Endothelial cell of umbilical vein (primary cell): ENCODE results near the gene FBXL2. TPM values are rescaled to one million over a fixed set of nuclear protein-coding genes. Genes with fewer than 3 reads are reported as not detected.

Source experiments
- BruUV-seq: library from RNA; stranded (reverse); fragments of 400-500 nt; replicated peaks from 2 replicates; lab custom pipeline; 2021; lab: Mats Ljungman, UMichigan
- CTCF ChIA-PET: fragments of 300-600, 350-600 bp; sonication (Branson Sonifier 250); formaldehyde crosslinking; loops from one replicate; lab custom pipeline; 2021; ENCODE audit warnings: antibody characterized with exemption, inconsistent platforms; lab: Charles Lee
- POLR2A ChIA-PET: fragments of 300-600, 350-600 bp; sonication (Branson Sonifier 250); formaldehyde crosslinking; loops from one replicate; lab custom pipeline; 2021; ENCODE audit warnings: antibody characterized with exemption, inconsistent platforms; lab: Charles Lee
- DNase-seq: peaks from one replicate; pipeline ENCODE4 v3.0.0-alpha.2; 2011; ENCODE audit warnings: low read depth, low spot score
- FAIRE-seq: peaks from 2 replicates; lab custom pipeline; 2011; peaks lifted over from hg19 to GRCh38; lab: Jason Lieb, UNC
- H2AFZ ChIP-seq: 2 replicates; pipeline ENCODE4 v1.6.0; 2012; ENCODE audit warnings: low read depth, low read length, control low read depth, inconsistent platforms
- H3K27ac ChIP-seq: 2 replicates; pipeline ENCODE4 v1.5.1; 2011; ENCODE audit warnings: low read depth, mild to moderate bottlenecking, control low read depth, low read length, moderate library complexity; ENCODE audit not compliant: insufficient read depth
- H3K27me3 ChIP-seq, 2 experiments: 2 replicates each; pipeline versions ENCODE4 v1.6.0 to v1.6.1; 2011; ENCODE audit warnings: low read length in 2 of 2, mixed read lengths in 1 of 2; ENCODE audit not compliant: control insufficient read depth in 2 of 2, insufficient read depth in 2 of 2
- H3K36me3 ChIP-seq, 2 experiments: 2 replicates in 1 of 2; 3 replicates in 1 of 2; pipeline ENCODE4 v1.5.1; 2011; ENCODE audit warnings: low read length in 2 of 2, mild to moderate bottlenecking in 1 of 2, moderate library complexity in 1 of 2; ENCODE audit not compliant: control insufficient read depth in 2 of 2, insufficient read depth in 2 of 2; ENCODE audit errors: extremely low read depth in 1 of 2
- H3K4me1 ChIP-seq: 3 replicates; pipeline ENCODE4 v1.5.1; 2011; ENCODE audit warnings: mild to moderate bottlenecking, low read length; ENCODE audit not compliant: control insufficient read depth, insufficient read depth; ENCODE audit errors: extremely low read depth
- H3K4me2 ChIP-seq: 2 replicates; pipeline ENCODE4 v1.6.1; 2011; ENCODE audit warnings: low read length, control low read depth, mixed read lengths; ENCODE audit not compliant: insufficient read depth
- H3K4me3 ChIP-seq, 3 experiments: fragments of 200-600 bp in 1 of 3; sonication (generic), shearing (Covaris generic) in 1 of 3; replicated peaks in 1 of 3; 2 replicates each; pipeline ENCODE4 v1.5.1; 2011 to 2016; ENCODE audit warnings: control low read depth in 3 of 3, low read length in 3 of 3, mild to moderate bottlenecking in 2 of 3, inconsistent platforms in 1 of 3, low read depth in 1 of 3, moderate library complexity in 1 of 3; ENCODE audit not compliant: insufficient read depth in 1 of 3
- H3K79me2 ChIP-seq: 2 replicates; pipeline ENCODE4 v1.6.0; 2012; ENCODE audit warnings: low read length, inconsistent platforms; ENCODE audit not compliant: control insufficient read depth, insufficient read depth
- H3K9ac ChIP-seq: replicated peaks from 2 replicates; pipeline ENCODE3; 2011; ENCODE audit warnings: low read length, control low read depth; ENCODE audit not compliant: insufficient read depth; ENCODE audit errors: extremely low read depth
- H3K9me1 ChIP-seq: replicated peaks from 3 replicates; pipeline ENCODE4 v1.6.0; 2011; ENCODE audit warnings: mild to moderate bottlenecking, low read length; ENCODE audit not compliant: control insufficient read depth, insufficient read depth; ENCODE audit errors: extremely low read depth
- H3K9me3 ChIP-seq: replicated peaks from 2 replicates; pipeline ENCODE4 v1.5.1; 2012; ENCODE audit warnings: low read length, inconsistent platforms; ENCODE audit not compliant: control insufficient read depth, insufficient read depth
- H4K20me1 ChIP-seq: replicated peaks from 2 replicates; pipeline ENCODE3; 2011; ENCODE audit warnings: mild to moderate bottlenecking, low read length; ENCODE audit not compliant: control insufficient read depth, insufficient read depth; ENCODE audit errors: extremely low read depth
- CTCF ChIP-seq, 2 donors: IDR thresholded peaks; 1 replicate in 1 of 2; 2 replicates in 1 of 2; pipeline ENCODE4 v1.5.1; 2011; ENCODE audit warnings: low read length in 2 of 2, mild to moderate bottlenecking in 2 of 2, moderate library complexity in 2 of 2, control low read depth in 1 of 2, inconsistent platforms in 1 of 2, low read depth in 1 of 2; ENCODE audit not compliant: insufficient read depth in 1 of 2; ENCODE audit errors: extremely low read depth in 1 of 2
- EZH2 ChIP-seq: IDR thresholded peaks from 2 replicates; pipeline ENCODE4 v1.6.1; 2012; ENCODE audit warnings: borderline replicate concordance, low read depth, mild to moderate bottlenecking, moderate library complexity, low read length, inconsistent platforms; ENCODE audit not compliant: severe bottlenecking
- FOS ChIP-seq: IDR thresholded peaks from 2 replicates; pipeline ENCODE4 v1.6.1; 2011; ENCODE audit warnings: mild to moderate bottlenecking, low read length, moderate library complexity, borderline replicate concordance; ENCODE audit not compliant: insufficient read depth
- GATA2 ChIP-seq: IDR thresholded peaks from 2 replicates; pipeline ENCODE4 v1.7.0; 2011; ENCODE audit warnings: low read depth, mild to moderate bottlenecking, moderate library complexity, mixed read lengths, low read length; ENCODE audit not compliant: insufficient read length, insufficient read depth
- JUN ChIP-seq: IDR thresholded peaks from 2 replicates; pipeline ENCODE4 v1.6.1; 2011; ENCODE audit warnings: borderline replicate concordance, low read depth; ENCODE audit not compliant: insufficient read length, insufficient read depth
- MYC ChIP-seq: IDR thresholded peaks from one replicate; pipeline ENCODE4 v1.6.1; 2011; ENCODE audit warnings: mild to moderate bottlenecking, low read depth, low read length
- POLR2A ChIP-seq: IDR thresholded peaks from 2 replicates; pipeline ENCODE4 v1.6.1; 2012; ENCODE audit warnings: low read depth, mild to moderate bottlenecking, control low read depth, low read length
- POLR2AphosphoS5 ChIP-seq: IDR thresholded peaks from 2 replicates; pipeline ENCODE4 v1.6.1; 2012; ENCODE audit warnings: low read depth, mild to moderate bottlenecking, control low read depth, low read length, moderate library complexity; ENCODE audit not compliant: insufficient read depth
- dilution Hi-C: fragments of 300-500 bp; cut with MboI; formaldehyde crosslinking; loops from one replicate; pipeline ENCODE4 v1.15.0; 2019; ENCODE audit warnings: low sequenced_read_pairs; ENCODE audit not compliant: extremely low pct_ligation_motif_present
- intact Hi-C: fragments of 100-400 bp; cut with micrococcal nuclease; formaldehyde crosslinking; loops from one replicate; pipeline ENCODE4 v1.10.0; 2022
- polyA plus RNA-seq, 4 experiments: library from polyadenylated mRNA; depleted of rRNA in 3 of 4; stranded (reverse) in 3 of 4; unstranded in 1 of 4; fragments of >200 nt; gene quantifications; 2 replicates each; pipeline versions ENCODE4 v1.2.1 to v1.2.3, GENCODE V29; 2011 to 2012; ENCODE audit warnings: missing spikeins in 1 of 4
- total RNA-seq: library from RNA; stranded (reverse); gene quantifications from 2 replicates; pipeline ENCODE4 v1.2.3, GENCODE V29; 2021
- TF ChIP-seq, protein P1 (sequence below): IDR thresholded peaks from 2 replicates; pipeline ENCODE4 v1.6.1; 2011; ENCODE audit not compliant: insufficient read depth, insufficient read length

Gene FBXL2
- total and polyA plus RNA-seq, 2 donors (not counting 3 experiments of a cell fraction or from before 2014, with no cell fraction given), result 21.7 to 44.7 TPM

- Histone ChIP-seq H3K9ac (no peak overlapping the region), H4K20me1 (no peaks in the 10 kb centered on the region), H2AFZ (no peak overlapping the region), H3K4me1 (peaks cover 22% of the 10 kb centered on the region), H3K9me1 (no peaks in the 10 kb centered on the region), H3K27me3 (no peaks in the 10 kb centered on the region), H3K27ac (no peak overlapping the region), H3K9me3 (no peaks in the 10 kb centered on the region), H3K4me3 (no peak overlapping the region), H3K79me2 (peaks cover 11% of the 10 kb centered on the region), H3K36me3 (peaks cover 30 to 41% of the 10 kb centered on the region in 2 experiments), H3K4me2 (no peak overlapping the region)
- FAIRE-seq, result no peak
- no peak for TF ChIP-seq CTCF (IDR thresholded peaks at IDR 0.05; ENCODE audit: extremely low read depth in 1 of 2, insufficient read depth in 1 of 2, low read depth in 1 of 2, low read length in 2 of 2)
- no peak for TF ChIP-seq FOS
- no peak for TF ChIP-seq JUN
- TF ChIP-seq MYC, result no peak
- TF ChIP-seq GATA2, result no peak
- TF ChIP-seq EZH2, result no peak
- no peak for TF ChIP-seq POLR2AphosphoS5
- TF ChIP-seq, protein P1, sequence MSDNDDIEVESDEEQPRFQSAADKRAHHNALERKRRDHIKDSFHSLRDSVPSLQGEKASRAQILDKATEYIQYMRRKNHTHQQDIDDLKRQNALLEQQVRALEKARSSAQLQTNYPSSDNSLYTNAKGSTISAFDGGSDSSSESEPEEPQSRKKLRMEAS, result no peak
- TF ChIP-seq POLR2A, result no peak
- DNase-seq, result no peak
- intact Hi-C loops, result no loop called here
- dilution Hi-C loops, result no loop called here
- ChIA-PET CTCF (interaction anchor here (1.5 to 2.4 kb wide), 2 partner anchors 14 to 255 kb away, joined by 5 to 15 read pairs; no protein-coding TSS in a partner anchor), POLR2A (no interaction called here)
- BruUV-seq, result no TSS peak
Observed at GRCh38 chr3:33386631-33387030, 109.4 kb downstream of the FBXL2 start.
